HepG2 (cell line): ENCODE results near the gene CRYM. TPM values are rescaled to one million over a fixed set of nuclear protein-coding genes. Genes with fewer than 3 reads are reported as not detected.

ENCODE experiments used
- ASH2L ChIP-seq: fragments of 300-600, 200-600 bp; sonication (generic); IDR thresholded peaks from 2 replicates; pipeline ENCODE4 v1.7.0; 2017; ENCODE audit warnings: low read depth, mild to moderate bottlenecking, moderate library complexity, mixed read lengths, low read length; ENCODE audit not compliant: insufficient read length
- CEBPB ChIP-seq: IDR thresholded peaks from 2 replicates; pipeline ENCODE4 v1.6.1; 2011; ENCODE audit warnings: low read depth, low read length, improper control_type of control experiment, borderline replicate concordance
- CHCHD3 ChIP-seq: sonication (generic); formaldehyde crosslinking; IDR thresholded peaks from 2 replicates; pipeline ENCODE4 v1.8.0; 2022; ENCODE audit warnings: mild to moderate bottlenecking, missing genetic modification reagents, moderate library complexity
- KLF6 ChIP-seq: IDR thresholded peaks from 2 replicates; pipeline ENCODE4 v1.8.0; 2016; ENCODE audit warnings: missing biosample characterization, missing genetic modification reagents
- MYNN ChIP-seq: sonication (generic); formaldehyde crosslinking; IDR thresholded peaks from 2 replicates; pipeline ENCODE4 v1.4.0; 2020; ENCODE audit warnings: mild to moderate bottlenecking, low read depth, missing genetic modification reagents
- NONO ChIP-seq, 2 experiments: fragments of 450-650 bp in 1 of 2; sonication (generic) in 1 of 2; formaldehyde crosslinking in 1 of 2; IDR thresholded peaks in 1 of 2; conservative IDR thresholded peaks in 1 of 2; 2 replicates each; pipeline versions ENCODE4 v1.6.1 to v1.8.0; 2017 to 2022; ENCODE audit warnings: mild to moderate bottlenecking in 1 of 2, missing genetic modification reagents in 1 of 2, moderate library complexity in 1 of 2
- SRY ChIP-seq: sonication (generic); formaldehyde crosslinking; IDR thresholded peaks from 2 replicates; pipeline ENCODE4 v1.8.0; 2022; ENCODE audit warnings: mild to moderate bottlenecking, missing genetic modification reagents
- TBX3 ChIP-seq: fragments of 450-650 bp; IDR thresholded peaks from 2 replicates; pipeline ENCODE4 v1.6.1; 2017; ENCODE audit warnings: antibody characterized with exemption, mild to moderate bottlenecking, inconsistent platforms, borderline replicate concordance
- USF2 ChIP-seq, 2 experiments: sonication (generic) in 1 of 2; formaldehyde crosslinking in 1 of 2; IDR thresholded peaks; 2 replicates each; pipeline versions ENCODE4 v1.5.1 to v1.6.1; 2011 to 2020; ENCODE audit warnings: borderline replicate concordance in 1 of 2, low read depth in 1 of 2, low read length in 1 of 2, mild to moderate bottlenecking in 1 of 2, missing genetic modification reagents in 1 of 2, moderate library complexity in 1 of 2
- ZBTB21 ChIP-seq: sonication (generic); formaldehyde crosslinking; IDR thresholded peaks from 2 replicates; pipeline ENCODE4 v1.4.0; 2020; ENCODE audit warnings: missing genetic modification reagents
- ZFP1 ChIP-seq: IDR thresholded peaks from 2 replicates; pipeline ENCODE4 v1.6.1; 2016
- ZFP41 ChIP-seq: sonication (generic); formaldehyde crosslinking; IDR thresholded peaks from 2 replicates; pipeline ENCODE4 v1.4.0; 2020; ENCODE audit warnings: mild to moderate bottlenecking, missing genetic modification reagents, borderline replicate concordance
- ZNF317 ChIP-seq: sonication (generic); formaldehyde crosslinking; IDR thresholded peaks from 2 replicates; pipeline ENCODE4 v1.5.0; 2020; ENCODE audit warnings: mild to moderate bottlenecking, missing genetic modification reagents
- ZNF343 ChIP-seq: sonication (generic); formaldehyde crosslinking; IDR thresholded peaks from 2 replicates; pipeline ENCODE4 v1.4.0; 2020; ENCODE audit warnings: mild to moderate bottlenecking, missing genetic modification reagents
- ZNF619 ChIP-seq: sonication (generic); formaldehyde crosslinking; IDR thresholded peaks from 2 replicates; pipeline ENCODE4 v1.4.0; 2020; ENCODE audit warnings: mild to moderate bottlenecking, missing genetic modification reagents
- polyA plus RNA-seq, 8 experiments: library from polyadenylated mRNA; depleted of rRNA in 3 of 8; stranded (reverse) in 7 of 8; unstranded in 1 of 8; fragments of >200 nt; fragmentation: Illumina TruSeq in 4 of 8; extraction: Trizol in 4 of 8; gene quantifications; 2 replicates each; pipeline versions ENCODE4 v1.2.1 to v1.2.3, GENCODE V29; 2011 to 2016; ENCODE audit warnings: low read depth in 4 of 8, missing spikeins in 1 of 8, mixed read lengths in 1 of 8; ENCODE audit not compliant: insufficient read depth in 1 of 8
- total RNA-seq, 5 experiments: library from RNA; depleted of rRNA; stranded (reverse); fragments of >200 nt; fragmentation: Illumina TruSeq; extraction: Trizol; gene quantifications; 2 replicates each; pipeline ENCODE4 v1.2.3, GENCODE V29; 2016; ENCODE audit warnings: low read depth in 1 of 5
- TF ChIP-seq, protein P1 (sequence below): sonication (generic); formaldehyde crosslinking; IDR thresholded peaks from 2 replicates; pipeline ENCODE4 v1.9.0; 2021; ENCODE audit warnings: missing genetic modification reagents, mild to moderate bottlenecking, borderline replicate concordance
- TF ChIP-seq, protein P2 (sequence below): sonication (generic); formaldehyde crosslinking; IDR thresholded peaks from 2 replicates; pipeline ENCODE4 v1.5.1; 2020; ENCODE audit warnings: mild to moderate bottlenecking, missing genetic modification reagents, borderline replicate concordance
- TF ChIP-seq, protein P3 (sequence below), 2 experiments: IDR thresholded peaks; 2 replicates each; pipeline ENCODE4 v1.6.1; 2011 to 2012; ENCODE audit warnings: low read length in 2 of 2, borderline replicate concordance in 1 of 2, low read depth in 1 of 2, mild to moderate bottlenecking in 1 of 2, moderate library complexity in 1 of 2

Gene CRYM
- total and polyA plus RNA-seq, 2 of the 13 experiments (the other 11 are each of a cell fraction or from before 2014, with no cell fraction given): 1.9 to 2.2 TPM

DNA sequence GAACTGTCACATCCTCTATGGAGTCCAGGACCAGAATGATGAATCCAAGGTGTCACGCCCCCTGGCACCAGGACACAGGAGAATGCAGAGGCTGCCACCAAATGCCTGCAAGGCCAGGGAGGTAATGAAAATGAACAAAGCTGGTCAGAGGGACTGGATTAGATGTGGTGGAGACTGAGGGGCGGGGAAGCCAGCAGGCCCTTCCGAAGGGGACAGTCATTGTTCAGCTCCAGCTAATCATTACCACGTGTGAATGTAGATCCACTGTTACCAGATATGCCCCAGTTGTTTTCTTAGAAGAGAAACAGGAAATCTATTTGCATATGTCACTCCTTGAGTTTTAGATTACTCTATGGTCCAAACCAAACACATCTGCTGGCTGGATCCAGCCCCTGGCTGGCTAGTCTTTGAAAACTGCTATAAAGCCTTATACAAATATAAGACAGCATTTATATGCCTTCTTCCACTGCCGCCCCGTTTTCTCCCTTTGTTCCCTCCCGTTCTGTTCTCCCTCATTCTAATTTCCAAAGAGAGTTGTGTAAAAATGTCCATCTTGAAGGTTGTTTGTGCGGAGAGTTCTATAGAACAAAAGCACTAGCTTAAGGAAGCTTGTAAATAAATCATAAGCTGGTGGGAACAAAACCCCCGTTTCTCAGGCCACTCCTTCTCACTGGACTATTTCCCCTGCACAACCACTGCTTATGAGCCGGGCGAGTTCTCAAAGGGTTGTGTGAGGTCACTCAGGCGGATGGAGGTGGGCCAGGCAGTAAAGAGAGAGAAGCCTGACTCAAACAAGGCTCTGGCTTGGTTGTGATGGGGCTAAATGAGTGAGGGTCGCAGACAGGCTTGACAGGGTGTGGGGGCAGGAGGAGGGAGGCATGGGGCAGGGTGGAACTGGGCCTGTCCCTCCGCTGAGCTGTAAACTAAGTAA is 14.2 kb downstream of the CRYM start (continued):
- TF ChIP-seq CHCHD3 (CRISPR knock-in tag): no peak
- TF ChIP-seq, protein P1, sequence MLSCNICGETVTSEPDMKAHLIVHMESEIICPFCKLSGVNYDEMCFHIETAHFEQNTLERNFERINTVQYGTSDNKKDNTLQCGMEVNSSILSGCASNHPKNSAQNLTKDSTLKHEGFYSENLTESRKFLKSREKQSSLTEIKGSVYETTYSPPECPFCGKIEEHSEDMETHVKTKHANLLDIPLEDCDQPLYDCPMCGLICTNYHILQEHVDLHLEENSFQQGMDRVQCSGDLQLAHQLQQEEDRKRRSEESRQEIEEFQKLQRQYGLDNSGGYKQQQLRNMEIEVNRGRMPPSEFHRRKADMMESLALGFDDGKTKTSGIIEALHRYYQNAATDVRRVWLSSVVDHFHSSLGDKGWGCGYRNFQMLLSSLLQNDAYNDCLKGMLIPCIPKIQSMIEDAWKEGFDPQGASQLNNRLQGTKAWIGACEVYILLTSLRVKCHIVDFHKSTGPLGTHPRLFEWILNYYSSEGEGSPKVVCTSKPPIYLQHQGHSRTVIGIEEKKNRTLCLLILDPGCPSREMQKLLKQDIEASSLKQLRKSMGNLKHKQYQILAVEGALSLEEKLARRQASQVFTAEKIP (CRISPR knock-in tag): no peak
- TF ChIP-seq CEBPB: no peak
- TF ChIP-seq, protein P2, sequence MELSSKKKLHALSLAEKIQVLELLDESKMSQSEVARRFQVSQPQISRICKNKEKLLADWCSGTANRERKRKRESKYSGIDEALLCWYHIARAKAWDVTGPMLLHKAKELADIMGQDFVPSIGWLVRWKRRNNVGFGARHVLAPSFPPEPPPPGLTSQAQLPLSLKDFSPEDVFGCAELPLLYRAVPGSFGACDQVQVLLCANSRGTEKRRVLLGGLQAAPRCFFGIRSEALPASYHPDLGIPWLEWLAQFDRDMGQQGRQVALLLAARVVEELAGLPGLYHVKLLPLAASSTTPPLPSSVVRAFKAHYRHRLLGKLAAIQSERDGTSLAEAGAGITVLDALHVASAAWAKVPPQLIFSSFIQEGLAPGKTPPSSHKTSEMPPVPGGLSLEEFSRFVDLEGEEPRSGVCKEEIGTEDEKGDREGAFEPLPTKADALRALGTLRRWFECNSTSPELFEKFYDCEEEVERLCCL (CRISPR knock-in tag): no peak
- no peak for TF ChIP-seq NONO (IDR thresholded peaks at IDR 0.05)
- no peak; the same call in 1 of the 2 replicates for TF ChIP-seq NONO (CRISPR knock-in tag; conservative IDR thresholded peaks at IDR 0.05)
- no peak for TF ChIP-seq TBX3
- 0 out of 2 replicates have a peak, but pooled peaks have one; percentile 59 for TF ChIP-seq MYNN (CRISPR knock-in tag)
- TF ChIP-seq USF2 (IDR thresholded peaks at IDR 0.05; ENCODE audit: low read depth, low read length): no peak
- TF ChIP-seq USF2 (CRISPR knock-in tag; IDR thresholded peaks at IDR 0.05; ENCODE audit: borderline replicate concordance): no peak
- TF ChIP-seq ZNF343: no peak
- TF ChIP-seq ASH2L: no peak
- no peak for TF ChIP-seq KLF6 (CRISPR knock-in tag)
- no peak for TF ChIP-seq ZFP1 (CRISPR knock-in tag)
- TF ChIP-seq, protein P3, sequence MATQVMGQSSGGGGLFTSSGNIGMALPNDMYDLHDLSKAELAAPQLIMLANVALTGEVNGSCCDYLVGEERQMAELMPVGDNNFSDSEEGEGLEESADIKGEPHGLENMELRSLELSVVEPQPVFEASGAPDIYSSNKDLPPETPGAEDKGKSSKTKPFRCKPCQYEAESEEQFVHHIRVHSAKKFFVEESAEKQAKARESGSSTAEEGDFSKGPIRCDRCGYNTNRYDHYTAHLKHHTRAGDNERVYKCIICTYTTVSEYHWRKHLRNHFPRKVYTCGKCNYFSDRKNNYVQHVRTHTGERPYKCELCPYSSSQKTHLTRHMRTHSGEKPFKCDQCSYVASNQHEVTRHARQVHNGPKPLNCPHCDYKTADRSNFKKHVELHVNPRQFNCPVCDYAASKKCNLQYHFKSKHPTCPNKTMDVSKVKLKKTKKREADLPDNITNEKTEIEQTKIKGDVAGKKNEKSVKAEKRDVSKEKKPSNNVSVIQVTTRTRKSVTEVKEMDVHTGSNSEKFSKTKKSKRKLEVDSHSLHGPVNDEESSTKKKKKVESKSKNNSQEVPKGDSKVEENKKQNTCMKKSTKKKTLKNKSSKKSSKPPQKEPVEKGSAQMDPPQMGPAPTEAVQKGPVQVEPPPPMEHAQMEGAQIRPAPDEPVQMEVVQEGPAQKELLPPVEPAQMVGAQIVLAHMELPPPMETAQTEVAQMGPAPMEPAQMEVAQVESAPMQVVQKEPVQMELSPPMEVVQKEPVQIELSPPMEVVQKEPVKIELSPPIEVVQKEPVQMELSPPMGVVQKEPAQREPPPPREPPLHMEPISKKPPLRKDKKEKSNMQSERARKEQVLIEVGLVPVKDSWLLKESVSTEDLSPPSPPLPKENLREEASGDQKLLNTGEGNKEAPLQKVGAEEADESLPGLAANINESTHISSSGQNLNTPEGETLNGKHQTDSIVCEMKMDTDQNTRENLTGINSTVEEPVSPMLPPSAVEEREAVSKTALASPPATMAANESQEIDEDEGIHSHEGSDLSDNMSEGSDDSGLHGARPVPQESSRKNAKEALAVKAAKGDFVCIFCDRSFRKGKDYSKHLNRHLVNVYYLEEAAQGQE (IDR thresholded peaks at IDR 0.05; ENCODE audit: borderline replicate concordance in 1 of 2, low read depth in 1 of 2, low read length in 2 of 2): 0 out of 4 replicates have a peak, but pooled peaks of 1 of the 2 experiments have one; percentile 7
- TF ChIP-seq ZFP41 (CRISPR knock-in tag): no peak
- 0 out of 2 replicates have a peak, but pooled peaks have one; percentile 40 for TF ChIP-seq ZNF317
- 0 out of 2 replicates have a peak, but pooled peaks have one; percentile 65 for TF ChIP-seq ZNF619 (CRISPR knock-in tag)
- TF ChIP-seq SRY: no peak
- 0 out of 2 replicates have a peak, but pooled peaks have one; percentile 55 for TF ChIP-seq ZBTB21
